Gastroesophageal sphincter (tissue), 4 donors: Measurements from ENCODE around the gene MYOF. TPM values are rescaled to one million over a fixed set of nuclear protein-coding genes. Genes with fewer than 3 reads are reported as not detected.
"Not testable (repeated sequence)": the region's sequence is repeated elsewhere in the genome, so short reads cannot be mapped to it uniquely, and the experiment has no call there.

Experiments
- ATAC-seq: fragments of 150-250 bp; one replicate; pipeline ENCODE4 v1.9.1; 2016; ENCODE audit warnings: mild to moderate bottlenecking, moderate library complexity
- H3K27ac ChIP-seq, 4 donors: fragments of 200-600 bp; sonication (generic) in 3 of 4; 1 replicate in 3 of 4; 2 replicates in 1 of 4; pipeline ENCODE4 v1.5.1; 2016 to 2019
- H3K27me3 ChIP-seq: fragments of 200-600 bp; sonication (generic); one replicate; pipeline ENCODE4 v1.5.1; 2019
- H3K36me3 ChIP-seq, 2 donors: fragments of 200-600 bp; sonication (generic); one replicate each; pipeline ENCODE4 v1.5.1; 2019; ENCODE audit warnings: control low read depth in 1 of 2
- H3K4me1 ChIP-seq, 3 donors: fragments of 200-600 bp; sonication (generic); 1 replicate in 2 of 3; 2 replicates in 1 of 3; pipeline ENCODE4 v1.5.1; 2016 to 2019; ENCODE audit warnings: control low read depth in 2 of 3
- H3K4me3 ChIP-seq, 2 donors: fragments of 200-600 bp; sonication (generic); one replicate each; pipeline ENCODE4 v1.5.1; 2019; ENCODE audit warnings: mild to moderate bottlenecking in 1 of 2, moderate library complexity in 1 of 2
- H3K9me3 ChIP-seq, 3 donors: fragments of 200-600 bp; sonication (generic); one replicate each; pipeline ENCODE4 v1.5.1; 2017 to 2019; ENCODE audit warnings: control low read depth in 2 of 3
- EP300 ChIP-seq: sonication (generic); formaldehyde crosslinking; IDR thresholded peaks from one replicate; pipeline ENCODE4 v1.6.1; 2017; ENCODE audit warnings: antibody characterized with exemption, mild to moderate bottlenecking
- POLR2A ChIP-seq, 2 donors: fragments of 450-650 bp; IDR thresholded peaks; one replicate each; pipeline ENCODE4 v1.6.1; 2017; ENCODE audit warnings: antibody characterized with exemption in 2 of 2, mild to moderate bottlenecking in 2 of 2, moderate library complexity in 1 of 2
- POLR2AphosphoS5 ChIP-seq: sonication (generic); formaldehyde crosslinking; IDR thresholded peaks from one replicate; pipeline ENCODE4 v1.6.1; 2017; ENCODE audit warnings: antibody characterized with exemption
- WGBS, 2 donors: methylation state at CpG; one replicate each; pipeline ENCODE4 v1.1.5; 2018; ENCODE audit warnings: low coverage in 1 of 2; 5-methylcytosine and 5-hydroxymethylcytosine counted together
- total RNA-seq, 4 donors: library from RNA; depleted of rRNA; stranded (reverse); fragments of >200 nt; gene quantifications; one replicate each; pipeline ENCODE4 v1.1.0, GENCODE V29; 2016
- TF ChIP-seq, protein P1 (sequence below), 4 experiments: fragments of 200-600 bp in 2 of 4; fragments of 450-650 bp in 2 of 4; sonication (generic) in 1 of 4; IDR thresholded peaks; one replicate each; pipeline ENCODE4 v1.5.1; 2017 to 2019; ENCODE audit warnings: antibody characterized with exemption in 4 of 4, mild to moderate bottlenecking in 2 of 4, moderate library complexity in 2 of 4

Gene MYOF
- total RNA-seq, 4 donors from 2014 or later: 98.0 to 157 (median 126) TPM

GRCh38 chr10:93469454-93469853 is 12.7 kb downstream of the MYOF start:
- Histone ChIP-seq H3K4me3 (no peak overlapping the region), H3K36me3 (peaks cover 0 to 11% of the 10 kb centered on the region in 2 donors), H3K4me1 (peaks cover 20 to 96% (median 46%) of the 10 kb centered on the region in 3 donors), H3K9me3 (no peaks in the 10 kb centered on the region), H3K27ac (peak overlapping the region; percentile 60 to 95 (median 82)), H3K27me3 (no peaks in the 10 kb centered on the region)
- no CpG with 5 or more reads among the region's 3 CpGs for WGBS, 2 donors
- no peak for ATAC-seq
- no peak for TF ChIP-seq EP300
- TF ChIP-seq POLR2AphosphoS5: no peak
- TF ChIP-seq POLR2A (IDR thresholded peaks at IDR 0.05): no peak
- TF ChIP-seq, protein P1, sequence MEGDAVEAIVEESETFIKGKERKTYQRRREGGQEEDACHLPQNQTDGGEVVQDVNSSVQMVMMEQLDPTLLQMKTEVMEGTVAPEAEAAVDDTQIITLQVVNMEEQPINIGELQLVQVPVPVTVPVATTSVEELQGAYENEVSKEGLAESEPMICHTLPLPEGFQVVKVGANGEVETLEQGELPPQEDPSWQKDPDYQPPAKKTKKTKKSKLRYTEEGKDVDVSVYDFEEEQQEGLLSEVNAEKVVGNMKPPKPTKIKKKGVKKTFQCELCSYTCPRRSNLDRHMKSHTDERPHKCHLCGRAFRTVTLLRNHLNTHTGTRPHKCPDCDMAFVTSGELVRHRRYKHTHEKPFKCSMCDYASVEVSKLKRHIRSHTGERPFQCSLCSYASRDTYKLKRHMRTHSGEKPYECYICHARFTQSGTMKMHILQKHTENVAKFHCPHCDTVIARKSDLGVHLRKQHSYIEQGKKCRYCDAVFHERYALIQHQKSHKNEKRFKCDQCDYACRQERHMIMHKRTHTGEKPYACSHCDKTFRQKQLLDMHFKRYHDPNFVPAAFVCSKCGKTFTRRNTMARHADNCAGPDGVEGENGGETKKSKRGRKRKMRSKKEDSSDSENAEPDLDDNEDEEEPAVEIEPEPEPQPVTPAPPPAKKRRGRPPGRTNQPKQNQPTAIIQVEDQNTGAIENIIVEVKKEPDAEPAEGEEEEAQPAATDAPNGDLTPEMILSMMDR (IDR thresholded peaks at IDR 0.05): no peak

DNA sequence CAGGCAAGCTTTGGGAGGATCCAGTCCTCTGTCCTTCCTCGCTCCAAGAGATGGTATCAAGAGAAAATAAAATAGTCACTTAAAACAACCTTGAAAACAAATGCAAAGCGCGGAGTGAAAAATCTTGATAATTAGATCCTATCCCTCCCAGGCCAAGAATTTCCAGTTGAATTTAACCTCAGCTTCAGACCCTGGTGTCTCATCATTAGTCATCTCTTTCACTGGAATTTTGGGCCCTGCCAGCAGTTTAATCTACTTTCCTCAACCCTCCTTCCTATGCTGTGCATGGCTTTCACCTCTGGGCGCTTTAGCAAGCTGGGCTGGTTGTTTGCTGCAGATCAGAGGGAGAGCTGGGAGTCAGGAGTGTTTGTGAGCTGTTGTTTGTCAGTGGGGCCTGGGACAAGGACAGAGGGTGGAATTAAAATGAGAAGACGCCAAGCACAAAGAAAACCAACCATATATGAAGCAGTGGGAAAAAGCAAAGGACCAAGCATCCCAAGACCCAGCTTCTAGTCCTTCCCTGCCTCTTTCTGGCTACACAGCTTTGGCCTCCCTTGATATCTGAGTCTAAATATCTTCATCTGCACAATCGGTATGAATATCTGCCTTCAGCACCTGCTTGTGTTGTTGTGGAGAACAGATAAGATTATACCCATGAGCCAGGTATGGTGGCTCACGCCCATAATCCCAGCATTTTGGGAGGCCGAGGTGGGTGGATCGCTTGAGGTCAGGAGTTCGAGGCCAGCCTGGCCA is 13.5 kb downstream of the MYOF start:
- no peaks in the 10 kb centered on the region for H3K9me3 ChIP-seq
- H3K27me3 ChIP-seq: no peaks in the 10 kb centered on the region
- peaks cover 0 to 11% of the 10 kb centered on the region in 2 donors for H3K36me3 ChIP-seq
- H3K4me3 ChIP-seq: no peak overlapping the region
- peak overlapping the region; percentile 60 to 95 (median 82) for H3K27ac ChIP-seq
- no peak for ATAC-seq
- TF ChIP-seq, protein P1 (IDR thresholded peaks at IDR 0.05): no peak
- peak; percentile 42 for TF ChIP-seq POLR2AphosphoS5
- 46 to 53% methylated on average over 7 of the region's 10 CpGs for WGBS, 2 donors
- peaks cover 24 to 96% (median 54%) of the 10 kb centered on the region in 3 donors for H3K4me1 ChIP-seq

- Histone ChIP-seq H3K4me1 (peaks cover 22 to 96% (median 61%) of the 10 kb centered on the region in 3 donors), H3K36me3 (peaks cover 0 to 11% of the 10 kb centered on the region in 2 donors), H3K27ac (peak overlapping the region; percentile 60 to 95 (median 82))
- H3K27me3 ChIP-seq, ATAC-seq, H3K4me3 ChIP-seq, H3K9me3 ChIP-seq: not testable (repeated sequence)
- 100% methylated on average over 1 of the region's 4 CpGs for WGBS, 2 donors
These were observed 14.5 kb downstream of the MYOF start for GRCh38 chr10:93467635-93468034.

GRCh38 chr10:93465806-93466675 is 16.1 kb downstream of the MYOF start:
- Histone ChIP-seq H3K4me3 (peak overlapping the region in 1 of 2 donors; percentile 7), H3K4me1 (peaks cover 19 to 96% (median 59%) of the 10 kb centered on the region in 3 donors), H3K27ac (peak overlapping the region; percentile 86 to 95 (median 90)), H3K27me3 (no peaks in the 10 kb centered on the region), H3K9me3 (no peaks in the 10 kb centered on the region), H3K36me3 (peaks cover 0 to 11% of the 10 kb centered on the region in 2 donors)
- TF ChIP-seq POLR2A (IDR thresholded peaks at IDR 0.05): no peak
- peak; percentile 96 for TF ChIP-seq POLR2AphosphoS5
- peak; percentile 82 for ATAC-seq
- 0 to 18% methylated on average over 1 to 3 of the region's 8 CpGs for WGBS, 2 donors

DNA sequence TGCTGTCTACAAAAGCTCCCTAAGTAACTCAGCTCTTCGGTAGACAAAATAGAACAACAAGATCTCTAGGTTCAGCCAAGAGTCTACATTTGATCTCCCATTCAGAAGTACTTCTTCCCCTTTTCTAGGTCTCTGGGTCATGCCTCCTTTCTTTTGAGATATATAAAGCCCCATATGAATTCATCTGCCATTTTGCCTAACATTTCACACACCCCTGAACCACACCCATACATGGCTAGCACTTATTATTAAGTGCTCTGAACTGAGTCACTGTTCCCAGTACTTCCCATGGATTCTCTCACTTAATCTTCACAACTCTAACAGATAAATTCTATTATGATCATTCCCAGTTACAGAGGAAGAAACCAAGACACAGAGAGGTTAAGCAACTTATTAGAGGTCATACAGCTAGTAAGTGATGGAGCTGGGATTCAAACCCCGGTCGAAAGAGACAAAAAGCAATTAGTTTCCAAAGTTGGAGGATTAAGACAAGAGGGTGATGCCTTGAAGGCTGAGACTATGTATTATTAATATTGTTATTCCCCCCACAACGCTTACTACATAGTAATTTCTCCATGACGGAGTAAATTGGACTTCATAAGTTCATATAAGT is 17.3 kb downstream of the MYOF start:
- Histone ChIP-seq H3K4me3 (no peak overlapping the region), H3K4me1 (peaks cover 19 to 93% (median 60%) of the 10 kb centered on the region in 3 donors), H3K36me3 (peaks cover 0 to 10% of the 10 kb centered on the region in 2 donors), H3K27ac (peak overlapping the region; percentile 86 to 95 (median 90)), H3K9me3 (no peaks in the 10 kb centered on the region), H3K27me3 (no peaks in the 10 kb centered on the region)
- WGBS, 2 donors: 57 to 71% methylated on average over 3 to 5 of the region's 5 CpGs
- no peak for ATAC-seq
- TF ChIP-seq EP300: no peak
- TF ChIP-seq POLR2AphosphoS5: peak; percentile 14
